Measurements from ENCODE around the gene OR4D9.

DNA sequence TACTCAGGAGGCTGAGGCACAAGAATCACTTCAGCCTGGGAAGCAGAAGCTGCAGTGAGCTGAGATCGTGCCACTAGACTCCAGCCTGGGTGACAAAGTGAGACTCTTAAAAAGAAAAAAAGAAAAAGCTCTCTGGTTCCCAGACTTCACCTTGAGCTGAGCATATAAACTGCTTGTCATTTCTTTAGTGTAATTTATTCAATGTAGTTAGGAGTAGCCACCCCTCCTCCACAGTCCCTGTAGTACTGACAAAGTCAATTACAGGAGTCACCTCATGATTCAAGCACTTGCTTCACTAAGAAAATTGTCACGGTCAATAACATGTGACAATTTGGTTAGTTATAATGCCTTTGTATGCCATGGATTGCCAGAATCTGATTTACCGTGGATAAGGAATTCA is 31.0 kb upstream of the OR4D9 start:
- TF ChIP-seq, protein P1, sequence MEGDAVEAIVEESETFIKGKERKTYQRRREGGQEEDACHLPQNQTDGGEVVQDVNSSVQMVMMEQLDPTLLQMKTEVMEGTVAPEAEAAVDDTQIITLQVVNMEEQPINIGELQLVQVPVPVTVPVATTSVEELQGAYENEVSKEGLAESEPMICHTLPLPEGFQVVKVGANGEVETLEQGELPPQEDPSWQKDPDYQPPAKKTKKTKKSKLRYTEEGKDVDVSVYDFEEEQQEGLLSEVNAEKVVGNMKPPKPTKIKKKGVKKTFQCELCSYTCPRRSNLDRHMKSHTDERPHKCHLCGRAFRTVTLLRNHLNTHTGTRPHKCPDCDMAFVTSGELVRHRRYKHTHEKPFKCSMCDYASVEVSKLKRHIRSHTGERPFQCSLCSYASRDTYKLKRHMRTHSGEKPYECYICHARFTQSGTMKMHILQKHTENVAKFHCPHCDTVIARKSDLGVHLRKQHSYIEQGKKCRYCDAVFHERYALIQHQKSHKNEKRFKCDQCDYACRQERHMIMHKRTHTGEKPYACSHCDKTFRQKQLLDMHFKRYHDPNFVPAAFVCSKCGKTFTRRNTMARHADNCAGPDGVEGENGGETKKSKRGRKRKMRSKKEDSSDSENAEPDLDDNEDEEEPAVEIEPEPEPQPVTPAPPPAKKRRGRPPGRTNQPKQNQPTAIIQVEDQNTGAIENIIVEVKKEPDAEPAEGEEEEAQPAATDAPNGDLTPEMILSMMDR (IDR thresholded peaks at IDR 0.05): no peak
- TF ChIP-seq MXI1 (IDR thresholded peaks at IDR 0.05; ENCODE audit: low read depth, low read length) (no peak), TAF1 (IDR thresholded peaks at IDR 0.05; ENCODE audit: borderline replicate concordance, low read depth, low read length) (no peak), CHD2 (IDR thresholded peaks at IDR 0.05; ENCODE audit: low read length, partially characterized antibody) (no peak), PBX3 (IDR thresholded peaks at IDR 0.05) (no peak)
